Measurements from ENCODE around the gene CX3CR1.

DNA sequence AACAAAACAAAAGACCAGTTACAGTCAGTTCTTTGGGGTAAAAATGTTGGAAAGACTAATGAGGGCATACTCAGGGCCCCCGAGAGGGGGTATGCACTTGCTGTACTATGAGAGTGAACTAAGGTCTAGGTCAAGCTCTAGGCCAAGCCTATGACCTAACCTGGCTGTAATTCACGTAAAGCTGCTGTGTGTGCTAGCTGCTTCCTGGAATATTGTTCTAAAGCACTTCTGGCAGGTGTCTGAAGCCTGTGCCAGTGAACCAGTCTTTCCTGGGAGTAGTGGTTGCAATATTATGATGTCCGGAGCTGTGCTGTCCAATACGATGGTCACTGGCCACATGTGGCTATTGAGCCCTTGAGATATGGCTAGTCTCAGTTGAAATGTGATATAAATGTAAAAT, 13.1 kb upstream of the CX3CR1 start:
- no peak for TF ChIP-seq EZH2phosphoT487 (IDR thresholded peaks at IDR 0.05; ENCODE audit: low read depth)
- TF ChIP-seq, protein P1, sequence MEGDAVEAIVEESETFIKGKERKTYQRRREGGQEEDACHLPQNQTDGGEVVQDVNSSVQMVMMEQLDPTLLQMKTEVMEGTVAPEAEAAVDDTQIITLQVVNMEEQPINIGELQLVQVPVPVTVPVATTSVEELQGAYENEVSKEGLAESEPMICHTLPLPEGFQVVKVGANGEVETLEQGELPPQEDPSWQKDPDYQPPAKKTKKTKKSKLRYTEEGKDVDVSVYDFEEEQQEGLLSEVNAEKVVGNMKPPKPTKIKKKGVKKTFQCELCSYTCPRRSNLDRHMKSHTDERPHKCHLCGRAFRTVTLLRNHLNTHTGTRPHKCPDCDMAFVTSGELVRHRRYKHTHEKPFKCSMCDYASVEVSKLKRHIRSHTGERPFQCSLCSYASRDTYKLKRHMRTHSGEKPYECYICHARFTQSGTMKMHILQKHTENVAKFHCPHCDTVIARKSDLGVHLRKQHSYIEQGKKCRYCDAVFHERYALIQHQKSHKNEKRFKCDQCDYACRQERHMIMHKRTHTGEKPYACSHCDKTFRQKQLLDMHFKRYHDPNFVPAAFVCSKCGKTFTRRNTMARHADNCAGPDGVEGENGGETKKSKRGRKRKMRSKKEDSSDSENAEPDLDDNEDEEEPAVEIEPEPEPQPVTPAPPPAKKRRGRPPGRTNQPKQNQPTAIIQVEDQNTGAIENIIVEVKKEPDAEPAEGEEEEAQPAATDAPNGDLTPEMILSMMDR (IDR thresholded peaks at IDR 0.05; ENCODE audit: low read depth, low read length), result no peak
